Stimulated activated CD8-positive, alpha-beta memory T cell treated with anti-CD3 and anti-CD28 coated beads, Interleukin-2, amount 100 ng/mL, for 1 hour (primary cell): ENCODE data around the gene KREMEN1.
"Not testable (repeated sequence)": the region's sequence is repeated elsewhere in the genome, so short reads cannot be mapped to it uniquely, and the experiment has no call there.

Experiments used
- DNase-seq, 2 donors: peaks; one replicate each; pipeline ENCODE4 v3.0.0-alpha.2; 2020; ENCODE audit warnings: low read depth in 2 of 2

The KREMEN1 gene

GRCh38 chr22:29108137-29108536, 35.3 kb downstream of the KREMEN1 start:
- no peak for DNase-seq

DNA sequence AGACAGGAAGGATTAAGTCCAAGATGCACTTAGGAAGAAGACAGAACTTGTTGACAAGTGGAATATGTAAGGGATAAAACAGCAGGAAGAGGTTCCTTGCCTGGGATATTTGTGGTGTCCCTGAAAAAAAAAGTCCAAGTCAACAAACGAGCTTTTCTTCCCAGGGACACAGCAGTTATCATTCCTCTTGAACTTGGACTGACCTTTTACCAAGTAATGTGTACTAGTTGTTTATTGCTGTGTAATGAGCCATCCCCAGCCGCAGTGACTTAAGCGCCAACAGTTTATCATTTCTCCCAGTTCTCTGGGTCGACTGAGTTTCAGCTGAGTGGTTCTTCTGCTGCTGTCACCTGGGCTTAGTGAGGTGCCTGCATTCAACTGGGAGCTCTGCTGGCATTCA, 37.0 kb downstream of the KREMEN1 start:
- DNase-seq: no peak

- no peak for DNase-seq
These were observed 38.1 kb downstream of the KREMEN1 start for GRCh38 chr22:29110946-29111345.

DNA sequence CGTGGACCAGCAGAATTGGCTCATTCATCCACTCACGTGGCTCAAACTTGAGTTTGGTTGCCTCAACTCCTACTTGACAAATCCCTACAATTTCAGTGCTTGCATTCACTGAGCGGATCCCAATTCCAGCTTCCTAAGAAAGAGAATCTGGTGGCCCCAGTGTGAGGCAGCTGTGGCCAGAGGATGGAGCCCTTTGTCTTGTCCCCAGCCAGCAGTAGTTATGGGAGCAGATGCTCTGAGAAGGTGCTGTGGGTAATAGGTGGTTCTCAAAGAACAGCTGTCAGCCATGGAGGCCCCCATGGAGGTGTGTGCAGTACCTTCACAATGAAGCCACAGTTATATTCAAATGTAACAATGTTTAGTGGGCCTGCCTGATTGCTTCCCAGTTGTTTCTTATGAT, 39.3 kb downstream of the KREMEN1 start:
- no peak for DNase-seq

GRCh38 chr22:29112681-29113080, 39.8 kb downstream of the KREMEN1 start:
- no peak for DNase-seq

GRCh38 chr22:29113319-29113718, 40.5 kb downstream of the KREMEN1 start:
- DNase-seq: no peak

DNA sequence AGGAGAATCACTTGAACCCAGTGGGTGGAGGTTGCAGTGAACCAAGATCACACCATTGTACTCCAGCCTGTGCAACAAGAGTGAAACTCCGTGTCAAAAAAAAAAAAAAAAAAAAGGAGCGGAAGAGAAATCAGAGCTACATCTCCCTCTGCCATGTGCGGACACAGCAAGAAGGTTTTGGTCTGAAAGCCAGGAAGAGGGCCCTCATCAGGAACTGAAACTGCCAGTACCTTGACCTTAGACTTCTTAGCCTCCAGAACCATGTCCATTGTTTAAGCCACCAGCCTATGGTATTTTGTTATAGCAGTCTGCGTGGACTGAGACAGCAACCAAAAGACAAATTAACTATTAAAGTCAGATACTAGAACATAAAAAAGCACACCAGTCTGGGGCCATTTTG, 41.6 kb downstream of the KREMEN1 start:
- no peak for DNase-seq

DNA sequence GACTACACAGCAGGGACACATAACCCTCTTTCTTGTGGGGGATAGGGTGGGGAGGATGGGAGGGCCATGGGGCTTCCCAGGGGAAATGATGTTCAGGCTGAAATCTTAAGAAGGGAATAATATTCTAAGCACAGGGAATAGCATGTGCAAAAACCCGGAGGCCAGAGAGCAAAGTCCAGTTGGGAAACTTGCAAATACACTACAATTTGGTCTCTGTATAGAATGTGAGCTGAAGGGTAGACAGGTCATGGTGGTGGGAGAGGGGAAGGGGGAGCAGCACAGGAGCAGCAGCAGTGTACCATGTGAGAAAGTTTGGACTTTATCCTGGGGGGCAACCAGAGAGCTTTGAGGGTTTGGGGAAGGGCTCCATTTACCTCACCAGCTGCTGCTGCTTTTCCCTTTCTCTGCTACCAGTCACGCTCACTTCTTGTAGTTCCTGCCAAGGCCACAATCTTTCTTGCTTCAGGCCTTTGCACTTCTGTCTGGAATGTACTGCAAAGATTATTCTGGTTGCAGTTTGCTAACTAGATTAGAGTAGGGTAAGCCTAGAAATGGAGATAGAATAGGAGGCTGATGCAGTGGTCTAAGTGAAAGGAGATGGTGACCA, 43.0 kb downstream of the KREMEN1 start:
- DNase-seq: no peak

- no peak for DNase-seq
These were observed 43.7 kb downstream of the KREMEN1 start for GRCh38 chr22:29116397-29117123.

DNA sequence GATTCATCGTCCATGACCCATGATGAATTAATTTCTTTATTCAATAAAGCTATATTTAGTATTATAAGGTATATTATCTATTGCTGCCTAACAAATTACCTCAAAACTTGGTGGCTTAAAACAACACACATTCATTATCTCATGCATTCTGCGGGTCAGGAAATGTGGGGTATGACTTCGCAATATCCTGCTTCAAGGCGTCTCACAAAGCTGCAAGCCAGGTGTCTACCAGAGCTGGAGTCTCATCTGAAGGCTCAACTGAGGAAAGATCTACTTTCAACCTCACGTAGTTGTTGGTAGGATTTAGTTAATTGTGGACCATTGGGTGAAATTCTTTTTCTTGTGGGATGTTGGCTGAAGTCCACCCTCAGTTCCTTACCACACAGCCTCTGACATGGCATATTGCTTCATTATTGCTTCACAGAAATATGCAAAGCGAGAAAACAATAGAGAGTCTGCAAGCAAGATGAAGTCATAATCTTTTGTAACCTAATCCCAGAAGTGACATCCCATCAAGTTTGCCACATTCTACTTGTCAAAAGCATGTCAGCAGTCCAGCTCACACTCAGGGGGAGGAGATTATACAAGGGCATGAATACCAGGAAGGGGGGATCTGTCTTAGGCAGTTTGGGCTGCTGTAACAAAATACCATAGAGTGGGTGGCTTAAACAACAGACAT, 45.1 kb downstream of the KREMEN1 start:
- DNase-seq: no peak

DNA sequence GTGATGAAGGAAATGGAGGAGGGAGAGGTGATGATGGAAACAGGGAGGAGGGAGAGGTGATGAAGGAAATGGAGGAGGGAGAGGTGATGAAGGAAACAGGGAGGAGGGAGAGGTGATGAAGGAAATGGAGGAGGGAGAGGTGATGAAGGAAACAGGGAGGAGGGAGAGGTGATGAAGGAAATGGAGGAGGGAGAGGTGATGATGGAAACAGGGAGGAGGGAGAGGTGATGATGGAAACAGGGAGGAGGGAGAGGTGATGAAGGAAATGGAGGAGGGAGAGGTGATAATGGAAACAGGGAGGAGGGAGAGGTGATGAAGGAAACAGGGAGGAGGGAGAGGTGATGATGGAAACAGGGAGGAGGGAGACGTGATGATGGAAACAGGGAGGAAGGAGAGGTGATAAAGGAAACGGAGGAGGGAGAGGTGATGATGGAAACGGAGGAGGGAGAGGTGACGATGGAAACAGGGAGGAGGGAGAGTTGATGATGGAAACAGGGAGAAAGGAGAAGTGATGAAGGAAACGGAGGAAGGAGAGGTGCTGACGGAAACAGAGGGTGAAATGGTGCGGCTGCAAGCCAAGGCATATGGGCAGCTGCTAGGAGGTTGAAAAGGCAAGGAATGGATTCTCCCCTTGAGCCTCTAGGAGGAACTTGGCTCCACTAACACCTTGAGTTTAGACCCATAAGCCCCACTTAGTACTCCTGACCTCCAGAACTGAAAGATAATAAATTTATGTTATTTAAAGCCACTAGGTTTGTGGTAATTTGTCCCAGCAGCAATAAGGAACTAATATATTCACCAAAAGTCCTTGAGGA, 47.5 kb downstream of the KREMEN1 start:
- DNase-seq: not testable (repeated sequence)

- DNase-seq: no peak
These were observed 48.3 kb downstream of the KREMEN1 start for GRCh38 chr22:29121124-29121523.

DNA sequence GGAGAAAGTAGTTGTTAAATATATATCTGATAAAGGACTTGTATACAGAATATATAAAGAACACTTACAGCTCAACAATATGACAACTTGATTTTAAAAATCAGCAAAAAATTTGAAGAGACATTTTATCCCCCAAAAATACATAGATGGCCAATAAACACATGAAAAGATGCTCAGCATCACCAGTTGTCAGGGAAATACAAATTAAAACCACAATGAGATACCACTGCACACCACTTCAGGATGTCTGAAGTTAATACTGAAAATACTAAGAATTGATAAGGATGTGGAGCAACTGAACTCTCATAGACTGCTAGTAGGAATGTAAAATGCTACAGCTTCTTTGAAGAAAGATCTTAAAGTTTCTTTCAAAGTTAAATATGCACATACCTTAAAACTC, 49.2 kb downstream of the KREMEN1 start:
- no peak for DNase-seq

- DNase-seq: no peak
These were observed 52.1 kb downstream of the KREMEN1 start for GRCh38 chr22:29124777-29125442.

DNA sequence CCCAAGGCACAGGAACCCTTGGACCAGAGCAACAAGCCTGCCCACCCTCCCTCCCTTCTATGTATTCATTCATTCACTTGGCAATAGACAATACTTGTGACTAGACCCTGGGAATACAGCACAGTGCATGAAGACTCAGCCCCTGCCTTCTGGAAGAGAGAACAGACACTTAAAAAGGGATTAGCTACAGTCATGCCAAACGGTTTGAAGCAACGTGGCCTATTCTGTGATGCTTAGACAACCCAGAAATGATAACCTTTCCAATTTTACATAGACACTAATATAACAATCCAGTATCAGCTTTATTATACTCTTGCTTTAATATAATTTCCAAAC, 52.6 kb downstream of the KREMEN1 start:
- DNase-seq: no peak

DNA sequence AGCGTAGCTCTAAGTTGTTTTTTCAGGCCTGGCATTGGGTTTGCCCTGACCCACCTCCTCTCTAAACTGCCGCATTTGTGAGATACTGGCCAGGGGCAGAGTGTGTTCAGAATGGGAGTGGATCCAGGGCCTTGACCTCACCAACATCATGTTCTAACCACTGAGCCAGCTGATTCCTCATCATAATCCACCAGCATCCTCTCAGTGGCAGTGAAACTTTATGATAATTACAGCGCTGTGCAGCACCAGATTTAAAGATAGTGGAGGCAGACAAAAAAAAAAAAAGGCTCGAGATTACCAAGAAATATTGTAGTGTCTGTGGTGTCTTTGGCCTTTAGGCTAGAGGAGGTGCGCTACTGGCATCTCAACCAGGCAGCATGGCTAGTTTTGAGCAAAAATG, 53.0 kb downstream of the KREMEN1 start:
- no peak for DNase-seq

- DNase-seq: no peak
These were observed 54.0 kb downstream of the KREMEN1 start for GRCh38 chr22:29126670-29127395.

GRCh38 chr22:29128891-29129807, 56.3 kb downstream of the KREMEN1 start:
- no peak for DNase-seq

GRCh38 chr22:29129808-29130140, 56.9 kb downstream of the KREMEN1 start:
- no peak for DNase-seq

- DNase-seq: no peak
These were observed 57.6 kb downstream of the KREMEN1 start for GRCh38 chr22:29130476-29130875.
